Activated naive CD4-positive, alpha-beta T cell (primary cell): ENCODE data around the gene PSMG4.

ENCODE experiments used
- DNase-seq, 4 experiments: peaks; one replicate each; lab custom pipeline; 2025; lab: John Stamatoyannopoulos, UW

The PSMG4 gene

GRCh38 chr6:3251462-3252314 lies 7.1 kb upstream of the PSMG4 start:
- peak; percentile 20 to 75 (median 54) for DNase-seq

- DNase-seq: no peak
Observed at GRCh38 chr6:3252369-3252768, 6.4 kb upstream of the PSMG4 start.

GRCh38 chr6:3252861-3253596 lies 5.7 kb upstream of the PSMG4 start:
- no peak for DNase-seq

- DNase-seq: no peak
Observed at GRCh38 chr6:3253597-3253961, 5.2 kb upstream of the PSMG4 start.

- DNase-seq: no peak
Observed at GRCh38 chr6:3258201-3258600, 546 bp upstream of the PSMG4 start.

GRCh38 chr6:3259491-3259958 lies 778 bp downstream of the PSMG4 start:
- no peak for DNase-seq

- no peak for DNase-seq
Observed at GRCh38 chr6:3260296-3260695, 1.5 kb downstream of the PSMG4 start.

- no peak for DNase-seq
Observed at GRCh38 chr6:3260772-3261517, 2.2 kb downstream of the PSMG4 start.

- no peak for DNase-seq
Observed at GRCh38 chr6:3261518-3261820, 2.7 kb downstream of the PSMG4 start.

- DNase-seq: no peak
Observed at GRCh38 chr6:3261921-3262320, 3.2 kb downstream of the PSMG4 start.

- DNase-seq: no peak
Observed at GRCh38 chr6:3263096-3263495, 4.3 kb downstream of the PSMG4 start.

GRCh38 chr6:3264356-3264755 lies 5.6 kb downstream of the PSMG4 start:
- DNase-seq: no peak

GRCh38 chr6:3265671-3266070 lies 6.9 kb downstream of the PSMG4 start:
- no peak for DNase-seq

- DNase-seq: no peak
Observed at GRCh38 chr6:3266170-3266569, 7.4 kb downstream of the PSMG4 start.

- no peak for DNase-seq
Observed at GRCh38 chr6:3267162-3267561, 8.4 kb downstream of the PSMG4 start.

GRCh38 chr6:3268680-3269079 lies 9.9 kb downstream of the PSMG4 start:
- no peak for DNase-seq

GRCh38 chr6:3269281-3269975 lies 10.7 kb downstream of the PSMG4 start:
- no peak for DNase-seq

- DNase-seq: no peak
Observed at GRCh38 chr6:3270258-3270657, 11.5 kb downstream of the PSMG4 start.

- no peak for DNase-seq
Observed at GRCh38 chr6:3271756-3272155, 13.0 kb downstream of the PSMG4 start.

- no peak for DNase-seq
Observed at GRCh38 chr6:3272911-3273547, 14.3 kb downstream of the PSMG4 start.

GRCh38 chr6:3273707-3274521 lies 15.2 kb downstream of the PSMG4 start:
- no peak for DNase-seq
